NCI-H2029 (cell line): Measurements from ENCODE around the gene NR6A1.

Source experiments
- DNase-seq: peaks from one replicate; lab custom pipeline; 2025; lab: John Stamatoyannopoulos, UW

The NR6A1 gene

DNA sequence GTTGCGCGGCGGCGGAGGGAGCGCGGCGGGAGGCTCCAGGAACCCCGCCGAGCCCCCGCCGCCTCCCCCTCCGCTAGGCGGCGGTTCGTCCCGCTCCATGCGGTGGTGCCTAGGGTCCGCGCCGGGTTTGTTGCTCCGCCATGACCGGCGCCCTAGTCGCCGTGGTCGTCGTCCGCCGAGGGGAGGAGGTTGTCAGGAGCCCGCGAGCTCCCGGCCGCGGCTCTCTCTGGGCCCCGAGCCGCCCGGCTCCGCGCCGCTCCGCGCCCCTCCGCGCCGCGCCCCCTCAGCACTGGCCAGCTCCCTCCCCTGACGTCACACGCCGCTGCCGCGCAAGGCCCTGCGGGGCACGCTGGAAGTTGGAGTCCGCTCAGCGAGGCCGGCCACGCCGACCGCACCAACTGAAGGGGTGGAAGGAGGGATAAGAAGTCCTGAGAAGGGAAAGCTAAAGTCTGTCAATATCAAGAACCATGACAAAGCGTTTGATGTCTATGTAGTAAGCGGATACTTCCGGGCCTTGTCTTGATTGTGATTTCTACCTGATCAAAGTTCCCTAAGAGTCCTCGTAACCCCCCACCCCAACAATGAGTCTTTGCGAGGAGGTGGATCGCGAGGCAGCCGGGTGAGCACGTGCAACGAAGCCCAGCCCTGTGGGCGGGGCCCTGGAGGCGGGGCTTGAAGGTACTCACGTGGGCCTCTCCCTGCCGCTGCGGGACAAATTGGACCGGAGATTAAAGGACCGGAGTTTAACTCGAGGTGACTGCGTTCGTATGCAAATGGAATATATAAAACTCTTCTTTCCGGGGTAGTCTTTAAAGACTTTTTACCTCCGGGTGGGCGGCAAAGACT is at the start of gene NR6A1:
Gene NR6A1, minus strand, starts transcription at position 291 of the 846 bp plus-strand sequence.
- DNase-seq, result peak; percentile 96

DNA sequence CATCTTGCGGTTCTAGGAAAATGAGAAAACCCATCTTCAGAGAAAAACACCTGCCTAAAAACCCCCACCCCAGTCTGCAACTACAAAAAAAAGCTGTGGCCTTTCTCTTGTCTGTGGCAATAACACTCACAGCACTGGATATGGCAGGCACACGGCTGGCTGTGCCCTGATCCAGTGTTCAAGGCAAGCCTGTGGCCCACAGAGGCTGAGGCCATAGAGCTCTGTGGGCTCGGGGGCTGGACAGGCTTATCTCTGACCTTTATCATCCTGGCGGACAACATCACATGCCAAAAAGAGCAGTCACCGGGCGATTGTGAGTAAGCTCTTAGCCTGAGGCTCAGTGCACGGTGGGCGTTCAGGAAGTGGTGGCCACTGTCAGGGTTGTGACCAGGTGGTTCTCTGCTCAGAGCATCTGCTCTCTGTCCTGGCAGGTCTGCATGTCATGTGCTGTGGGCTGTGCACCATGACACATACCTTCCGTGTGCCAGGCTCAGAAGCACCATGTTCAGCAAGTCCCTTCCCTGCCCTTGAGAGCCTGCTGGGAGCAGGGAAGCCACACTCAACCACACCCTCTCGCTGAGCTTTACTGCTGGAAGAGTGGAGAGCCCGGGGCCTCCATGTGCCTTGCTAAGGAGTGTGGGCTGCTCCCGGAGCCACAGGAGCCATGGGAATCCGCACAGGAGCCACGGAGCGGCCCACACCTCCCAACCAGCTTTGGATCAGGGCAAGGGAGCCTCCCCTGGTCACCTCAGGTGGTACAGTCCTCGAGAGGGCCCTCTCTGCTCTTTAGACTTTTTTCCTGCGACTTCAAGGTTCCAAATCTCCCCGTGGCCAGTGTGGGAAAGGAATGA is 47.5 kb upstream of the NR6A1 start:
- DNase-seq, result peak; percentile 5

DNA sequence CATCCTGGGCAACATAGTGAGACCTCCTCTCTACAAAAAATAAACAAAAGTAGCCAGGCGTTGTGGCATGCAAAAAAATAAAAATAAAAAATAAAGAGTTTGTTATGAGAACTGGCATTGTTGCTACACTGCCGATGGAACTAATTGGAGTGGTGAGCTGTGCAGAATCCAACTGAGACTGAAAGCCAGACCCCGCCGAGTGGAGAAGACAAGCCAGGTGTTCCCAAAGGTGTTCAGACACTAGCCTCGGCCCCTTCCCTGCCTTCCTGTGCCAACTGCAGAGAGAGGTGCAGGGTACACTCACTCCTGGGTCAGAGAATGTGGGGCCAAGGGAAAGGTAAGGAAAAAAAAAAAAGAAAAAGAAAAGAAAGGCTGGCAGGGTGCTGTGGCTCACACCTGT is 44.5 kb upstream of the NR6A1 start:
- no peak for DNase-seq

DNA sequence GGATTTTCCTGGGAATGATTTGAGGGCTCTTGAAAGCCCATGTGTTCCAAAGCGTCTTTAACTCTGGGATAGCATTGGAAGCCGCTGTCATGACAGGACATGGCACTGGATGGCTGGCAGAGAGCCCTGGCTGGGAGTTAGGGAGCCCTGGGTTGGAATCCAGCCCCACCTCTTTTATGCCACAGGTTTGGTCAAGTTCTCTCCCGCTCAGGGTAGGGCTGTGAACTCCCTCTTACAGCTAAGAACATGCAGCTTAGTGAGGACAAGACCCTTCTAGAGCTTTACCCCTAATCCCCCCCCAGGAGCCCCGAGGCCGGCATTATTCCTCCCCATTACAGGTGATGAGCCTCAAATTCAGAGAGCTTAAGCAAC is 43.0 kb upstream of the NR6A1 start:
- no peak for DNase-seq

DNA sequence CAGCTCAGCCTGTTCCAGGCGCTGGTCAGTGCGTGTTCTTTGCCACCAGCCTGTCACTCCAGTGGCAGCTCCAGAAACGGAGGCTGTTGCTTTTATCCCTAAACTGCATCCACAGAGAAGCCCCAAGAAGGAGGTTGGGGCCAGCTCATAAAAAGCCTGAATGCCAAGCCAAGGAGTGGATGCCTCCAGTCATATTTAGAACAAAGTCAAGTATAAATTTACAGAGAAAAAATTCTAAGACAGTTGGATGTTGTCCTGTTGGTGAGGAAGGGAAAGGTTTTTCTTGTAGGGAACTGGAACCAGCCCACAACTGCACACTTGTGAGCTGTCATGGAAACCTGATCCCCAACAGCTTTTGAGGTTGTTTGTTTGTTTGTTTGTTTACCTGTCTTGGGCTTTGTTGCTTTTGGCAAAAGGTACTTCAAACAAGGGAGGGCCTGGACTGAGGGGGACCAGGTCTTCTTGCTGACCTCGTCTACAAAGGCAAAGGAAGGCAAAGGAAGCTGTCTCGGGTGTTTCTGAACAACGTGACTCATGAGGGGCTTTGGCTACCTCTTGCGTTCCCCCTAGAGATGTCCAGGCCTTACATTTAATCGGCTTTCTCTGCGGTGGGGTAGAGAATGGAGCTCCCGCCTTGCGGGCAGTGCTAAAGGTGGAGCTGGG is 42.5 kb upstream of the NR6A1 start:
- DNase-seq, result no peak

DNA sequence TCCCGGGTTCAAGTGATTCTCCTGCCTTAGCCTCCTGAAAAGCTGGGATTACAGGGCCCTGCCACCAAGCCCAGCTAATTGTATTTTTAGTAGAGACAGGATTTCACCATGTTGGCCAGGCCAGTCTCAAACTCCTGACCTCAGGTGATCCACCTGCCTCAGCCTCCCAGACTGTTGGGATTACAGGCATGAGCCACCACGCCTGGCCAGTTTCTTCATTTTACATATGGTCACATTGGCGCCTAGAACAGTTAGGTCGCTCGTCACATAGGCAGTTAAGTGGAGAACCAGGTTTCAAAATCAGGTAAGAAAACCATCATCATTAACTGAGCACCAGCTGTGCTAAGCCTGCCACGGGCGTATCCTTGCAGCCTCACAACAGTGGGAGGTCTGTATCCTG is 41.9 kb upstream of the NR6A1 start:
- no peak for DNase-seq

DNA sequence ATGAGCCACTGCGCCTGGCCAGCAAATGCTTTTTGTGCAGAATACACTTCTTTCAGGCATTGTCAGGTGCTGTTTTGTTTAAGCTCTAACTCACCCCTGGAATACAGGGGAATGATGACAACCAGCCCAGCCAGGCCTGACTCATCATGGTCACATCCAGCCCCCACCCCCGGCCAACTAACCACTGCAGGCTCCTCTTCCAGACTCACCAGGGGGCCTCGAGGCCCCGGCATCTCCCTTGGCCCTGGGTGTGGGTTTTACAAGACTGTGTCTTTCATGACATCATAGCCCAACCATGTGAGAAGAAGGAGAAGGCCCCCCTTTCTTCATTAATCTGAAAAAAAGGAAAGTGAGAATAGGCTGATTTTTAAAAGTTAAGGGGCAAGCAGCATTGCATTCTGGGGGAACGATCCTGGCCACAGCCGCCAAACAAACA is 41.3 kb upstream of the NR6A1 start:
- no peak for DNase-seq

DNA sequence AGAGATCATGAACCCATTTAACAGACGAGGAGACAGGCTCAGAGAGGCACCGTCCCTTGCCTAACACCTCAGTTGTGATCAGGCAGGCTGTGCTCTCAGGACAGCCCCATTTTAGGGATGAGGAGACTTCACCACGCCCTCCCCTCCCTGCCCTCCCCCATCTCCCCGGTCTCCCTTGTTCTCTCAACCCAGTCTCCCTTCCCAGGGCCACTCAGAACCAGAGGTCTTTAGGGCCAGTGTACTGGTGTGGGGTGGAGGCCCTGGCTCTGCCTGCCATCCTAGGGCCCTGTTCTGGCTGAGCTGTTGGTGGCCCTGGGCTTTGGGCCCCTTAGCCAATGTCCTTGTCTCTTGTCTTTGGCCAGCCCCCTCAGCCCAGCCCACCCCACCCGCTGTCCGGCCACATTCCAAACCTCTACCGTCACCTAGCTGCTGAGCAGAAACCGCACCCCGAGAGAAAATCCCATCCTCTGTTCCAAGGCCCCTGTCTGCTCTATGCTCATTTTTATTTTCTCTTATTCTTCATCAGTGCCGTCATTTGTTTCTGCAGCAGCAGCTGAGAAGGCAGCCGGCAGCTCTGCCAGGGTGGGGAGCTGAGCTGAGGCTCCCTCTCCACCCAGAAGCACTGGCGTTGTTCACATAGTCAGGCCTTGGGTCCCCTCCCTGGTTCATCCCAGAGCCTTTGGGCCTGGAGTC is 39.7 kb upstream of the NR6A1 start:
- DNase-seq, result no peak

DNA sequence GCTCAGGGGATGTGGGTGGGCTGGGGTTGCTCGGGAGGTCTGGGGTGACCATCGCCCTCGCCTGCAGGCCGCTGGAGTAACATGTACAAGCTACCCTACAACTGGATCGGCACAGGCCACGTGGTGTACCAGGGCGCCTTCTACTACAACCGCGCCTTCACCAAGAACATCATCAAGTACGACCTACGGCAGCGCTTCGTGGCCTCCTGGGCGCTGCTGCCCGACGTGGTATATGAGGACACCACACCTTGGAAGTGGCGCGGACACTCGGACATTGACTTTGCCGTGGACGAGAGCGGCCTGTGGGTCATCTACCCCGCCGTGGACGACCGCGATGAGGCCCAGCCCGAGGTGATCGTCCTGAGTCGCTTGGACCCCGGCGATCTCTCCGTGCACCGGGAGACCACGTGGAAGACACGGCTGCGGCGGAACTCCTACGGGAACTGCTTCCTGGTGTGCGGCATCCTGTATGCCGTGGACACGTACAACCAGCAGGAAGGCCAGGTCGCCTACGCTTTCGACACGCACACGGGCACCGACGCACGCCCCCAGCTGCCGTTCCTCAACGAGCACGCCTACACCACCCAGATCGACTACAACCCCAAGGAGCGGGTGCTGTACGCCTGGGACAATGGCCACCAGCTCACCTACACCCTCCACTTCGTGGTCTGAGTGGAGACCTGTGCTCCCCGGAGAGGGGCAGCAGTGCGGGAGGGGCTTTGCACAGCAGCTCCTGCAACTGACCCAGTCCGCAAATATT is 38.8 kb upstream of the NR6A1 start:
- no peak for DNase-seq

DNA sequence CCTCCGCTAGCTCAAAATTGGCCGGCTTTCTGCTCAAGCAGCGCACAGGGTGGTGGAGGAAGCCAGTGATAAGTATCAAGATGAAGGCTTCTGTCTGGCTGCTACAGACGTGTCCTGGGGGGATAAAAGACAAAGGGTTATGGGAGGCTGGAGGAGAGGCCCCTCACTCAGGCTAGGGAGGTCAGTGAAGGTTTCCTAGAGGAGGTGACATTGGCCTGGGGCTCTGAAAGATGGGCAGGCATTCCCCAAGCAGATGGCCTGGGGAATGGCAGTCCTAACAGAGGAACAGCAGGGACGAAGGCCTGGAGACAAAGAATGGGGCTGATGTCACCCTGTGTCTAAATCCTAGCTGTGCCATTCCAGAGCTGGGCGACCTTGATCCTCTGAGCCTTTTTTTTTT is 38.1 kb upstream of the NR6A1 start:
- DNase-seq, result no peak

DNA sequence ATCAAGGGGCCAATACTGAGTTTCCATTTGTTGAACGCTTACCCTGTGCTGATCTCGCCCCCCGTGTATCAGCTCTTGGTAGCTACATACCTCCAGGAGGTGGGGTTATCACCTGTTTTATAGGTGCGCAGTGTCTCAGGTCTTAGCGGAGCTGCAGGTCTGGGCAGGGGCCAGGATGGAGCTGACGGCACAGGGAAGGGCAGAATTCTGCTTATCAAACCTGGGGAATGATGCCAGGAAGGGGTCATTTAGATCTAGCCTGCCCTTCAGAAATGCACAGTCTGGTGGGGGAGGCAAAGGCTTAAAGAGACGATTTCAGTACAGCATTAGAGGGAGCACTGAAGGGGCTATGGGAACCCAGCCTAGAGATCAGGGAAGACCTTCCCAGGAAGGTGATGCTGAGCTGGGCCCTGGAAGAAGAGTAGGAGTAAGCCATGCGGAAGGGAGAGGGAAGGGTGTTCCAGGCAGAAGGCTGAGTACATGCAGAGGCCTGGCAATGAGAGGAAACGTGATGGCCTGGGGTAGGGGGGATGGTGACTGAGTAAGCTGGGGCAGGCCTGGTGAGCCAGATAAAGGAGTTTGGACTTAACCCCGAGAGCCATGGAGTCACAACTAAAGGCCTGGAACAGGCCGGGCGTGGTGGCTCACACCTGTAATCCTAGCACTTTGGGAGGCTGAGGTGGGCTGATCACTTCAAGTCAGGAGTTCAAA is 37.3 kb upstream of the NR6A1 start:
- no peak for DNase-seq

DNA sequence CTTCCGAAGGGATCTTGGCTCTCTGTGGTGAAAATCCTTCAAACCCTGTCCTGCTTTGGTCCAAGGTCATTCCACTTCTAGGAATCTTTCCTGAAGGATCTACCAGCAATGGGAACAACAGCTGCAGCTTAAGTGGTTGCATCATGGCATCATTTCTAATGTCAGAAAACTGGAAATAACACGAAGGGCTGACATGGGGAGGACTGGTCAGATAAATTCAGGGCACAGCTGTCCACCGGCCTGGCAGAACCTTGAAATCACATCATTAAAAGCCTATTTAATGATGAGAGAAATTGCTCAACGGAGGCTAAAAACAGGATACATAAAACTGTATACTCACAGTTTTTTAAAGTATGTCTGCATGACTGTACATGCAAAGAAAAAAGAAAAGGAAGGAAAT is 34.1 kb upstream of the NR6A1 start:
- no peak for DNase-seq

DNA sequence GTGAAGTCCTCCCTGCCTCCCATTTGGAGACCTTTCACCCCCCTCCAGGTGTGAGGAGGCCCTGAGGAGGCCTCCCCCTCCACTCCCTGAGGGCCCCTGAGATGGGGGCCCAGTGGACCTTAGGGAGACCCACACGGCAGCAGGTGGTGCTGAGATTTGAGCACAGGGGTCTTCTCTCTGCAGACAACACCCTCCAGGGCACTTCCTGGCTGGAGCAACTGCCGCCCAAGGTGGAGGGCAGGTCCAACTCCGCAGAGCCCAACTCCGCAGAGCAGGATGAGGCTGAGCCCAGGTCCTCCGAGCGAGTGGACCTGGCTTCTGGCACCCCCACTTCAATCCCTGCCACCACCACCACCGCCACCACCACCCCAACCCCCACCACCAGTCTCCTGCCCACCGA is 32.8 kb upstream of the NR6A1 start:
- DNase-seq, result no peak

DNA sequence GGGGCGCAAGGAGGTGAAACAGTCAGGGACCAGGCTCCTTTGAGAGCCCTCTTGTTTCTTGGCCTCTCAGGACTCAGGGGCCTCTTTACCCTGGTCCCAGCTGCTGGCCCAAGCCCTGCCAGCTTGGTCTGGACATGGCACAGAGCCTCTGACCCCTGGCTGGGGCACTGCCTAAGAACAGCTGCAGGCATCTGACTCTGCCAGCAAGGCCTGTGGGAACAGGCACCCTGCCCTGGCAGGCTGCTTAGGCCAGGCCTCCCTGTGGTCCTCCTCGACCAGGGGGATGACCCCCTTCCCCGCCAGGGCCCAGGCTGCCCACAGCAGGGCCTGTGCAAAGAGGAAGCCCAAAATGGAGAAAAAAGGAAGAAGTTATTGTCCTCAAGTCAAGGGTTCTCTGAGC is 31.3 kb upstream of the NR6A1 start:
- DNase-seq, result no peak

DNA sequence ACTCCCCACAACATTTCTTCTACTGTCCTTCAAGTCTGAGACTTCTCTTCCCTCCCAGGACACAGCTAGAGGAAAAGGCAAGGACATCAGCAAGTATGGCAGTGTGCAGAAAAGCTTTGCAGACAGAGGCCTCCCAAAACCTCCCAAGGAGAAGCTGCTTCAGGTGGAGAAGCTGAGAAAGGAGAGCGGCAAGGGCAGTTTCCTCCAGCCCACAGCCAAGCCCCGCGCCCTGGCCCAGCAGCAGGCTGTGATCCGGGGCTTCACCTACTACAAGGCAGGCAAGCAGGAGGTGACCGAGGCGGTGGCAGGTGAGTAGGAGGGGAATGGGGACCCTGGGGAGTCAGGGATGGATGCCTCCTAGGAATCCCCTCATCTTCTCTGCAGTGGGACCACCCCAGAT is 30.2 kb upstream of the NR6A1 start:
- no peak for DNase-seq

DNA sequence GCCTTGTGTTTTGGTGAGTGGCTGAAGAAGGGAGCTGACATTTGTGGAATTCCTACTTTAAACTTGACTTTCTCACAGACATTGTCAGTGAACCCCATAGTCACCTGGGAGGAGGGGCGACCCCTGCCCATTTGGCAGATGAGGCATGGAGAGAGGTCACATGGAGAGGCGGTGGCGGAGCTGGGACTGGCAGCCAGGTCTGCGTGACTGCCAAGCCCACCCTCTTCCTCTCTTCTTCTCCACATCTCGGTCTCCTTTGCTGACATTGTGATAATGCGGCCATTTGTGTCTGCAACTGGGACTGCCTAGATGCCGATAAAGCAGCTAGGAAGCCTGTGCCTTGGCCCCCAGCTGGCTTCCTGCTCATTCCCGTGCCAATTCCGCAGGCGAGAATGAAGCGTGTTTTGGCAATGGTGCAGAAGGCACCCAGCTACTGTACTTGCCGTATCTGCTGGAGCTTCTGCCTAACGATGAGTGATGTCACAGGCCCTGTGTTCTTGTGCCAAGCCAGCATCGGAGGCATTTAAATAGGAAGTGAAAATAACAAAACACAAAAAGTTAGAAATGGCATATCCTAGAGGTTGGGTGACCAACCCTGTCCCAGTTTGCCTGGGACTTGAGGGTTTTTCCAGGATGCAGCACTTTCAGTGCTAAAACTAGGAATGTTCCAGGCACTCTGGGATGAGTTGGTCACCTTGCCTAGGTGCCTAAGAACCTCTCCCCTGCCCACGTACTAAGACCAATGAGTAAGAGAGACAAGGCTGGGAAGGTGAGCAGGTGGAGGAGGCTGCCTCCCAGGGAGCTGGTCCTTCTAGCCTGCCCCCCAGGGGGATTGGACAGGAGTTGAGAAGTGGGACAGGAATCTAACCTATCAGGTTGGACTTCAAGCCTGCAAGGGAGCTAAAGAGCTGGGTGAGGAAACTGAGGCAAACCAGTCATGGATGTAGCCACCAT is 29.5 kb upstream of the NR6A1 start:
- DNase-seq, result no peak

DNA sequence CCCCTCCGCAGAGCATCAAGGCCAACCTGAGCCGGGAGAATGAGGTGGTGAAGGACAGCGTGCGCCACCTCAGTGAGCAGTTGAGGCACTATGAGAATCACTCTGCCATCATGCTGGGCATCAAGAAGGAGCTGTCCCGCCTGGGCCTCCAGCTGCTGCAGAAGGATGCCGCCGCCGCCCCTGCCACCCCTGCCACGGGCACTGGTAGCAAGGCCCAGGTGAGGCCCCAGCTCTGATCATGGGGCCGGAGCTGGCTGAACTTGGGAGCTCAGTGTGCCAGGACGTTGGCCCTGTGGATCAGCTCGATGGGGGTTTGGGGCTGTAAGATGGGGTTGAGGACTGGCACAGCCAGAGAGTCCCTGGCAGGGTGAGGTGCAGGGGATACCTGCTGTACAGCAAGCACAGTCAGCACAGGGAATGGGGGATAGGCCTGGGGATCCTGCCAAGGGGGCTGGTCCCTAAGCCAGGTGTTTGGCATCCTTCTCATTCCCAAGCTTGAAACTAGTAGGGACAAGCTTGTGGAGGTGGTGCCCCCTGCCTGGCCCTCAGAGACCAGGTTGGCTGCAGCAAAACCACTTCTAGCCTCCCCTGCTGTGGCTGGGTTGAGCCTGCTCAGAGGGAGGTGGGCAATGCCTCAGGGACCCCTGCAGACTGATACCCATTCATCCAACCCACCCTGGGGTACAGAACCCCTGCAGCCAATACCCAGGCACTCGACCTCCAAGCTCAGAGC is 28.3 kb upstream of the NR6A1 start:
- DNase-seq, result no peak

DNA sequence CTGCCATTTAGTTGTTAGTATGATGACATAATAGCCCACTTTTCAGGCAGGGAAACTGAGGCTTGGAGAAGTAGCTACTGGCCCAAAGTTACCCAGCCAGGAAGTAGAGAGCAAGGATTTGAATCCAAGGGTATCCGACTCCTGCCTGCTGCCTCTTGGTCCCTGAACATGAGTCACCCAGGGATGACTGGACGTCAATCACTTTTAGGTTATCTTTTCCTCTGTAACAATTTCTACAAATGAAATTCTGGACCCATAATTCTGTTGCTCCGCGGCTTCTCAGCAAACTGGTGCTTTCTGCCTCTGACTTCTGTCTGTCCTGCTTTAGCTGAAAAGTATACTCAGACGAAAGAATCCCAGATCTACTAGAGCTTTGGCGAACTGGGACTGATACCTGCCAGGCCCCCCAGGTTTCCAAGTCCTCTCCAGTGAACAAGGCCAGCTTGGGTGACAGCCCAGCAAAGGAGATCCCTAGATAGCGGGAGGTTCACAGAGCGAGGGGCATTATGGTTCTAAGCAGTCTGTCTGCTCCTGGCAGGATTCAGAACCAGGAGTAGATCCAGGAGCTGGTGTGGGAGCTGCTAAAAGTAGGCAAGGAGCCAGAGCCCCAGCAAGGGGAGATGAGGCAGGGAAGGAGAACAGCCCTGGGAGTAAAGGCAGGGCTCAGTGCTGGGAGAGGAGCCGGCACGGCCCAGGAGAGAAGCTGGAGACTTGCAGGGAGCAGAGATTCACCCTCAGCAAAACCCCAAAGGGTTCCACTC is 26.4 kb upstream of the NR6A1 start:
- no peak for DNase-seq
